ENCODE measurements around the gene MAGI2.
"Not testable (repeated sequence)": the region's sequence is repeated elsewhere in the genome, so short reads cannot be mapped to it uniquely, and the experiment has no call there.

The MAGI2 gene

GRCh38 chr7:78301407-78301806 lies 1152.1 kb downstream of the MAGI2 start:
- DNase-seq (ENCODE audit: low read depth, low spot score), result peak; percentile 67

- no peak for DNase-seq (ENCODE audit: low read depth, low spot score)
Measured at GRCh38 chr7:78299088-78299487, 1154.4 kb downstream of the MAGI2 start.

- peak; percentile 55 for DNase-seq (ENCODE audit: low read depth, low spot score)
Measured at GRCh38 chr7:78296644-78297371, 1156.7 kb downstream of the MAGI2 start.

GRCh38 chr7:78296046-78296597 lies 1157.3 kb downstream of the MAGI2 start:
- DNase-seq (ENCODE audit: low read depth, low spot score), result peak; percentile 20

- DNase-seq (ENCODE audit: low read depth, low spot score), result peak; percentile 35
Measured at GRCh38 chr7:78289471-78289870, 1164.0 kb downstream of the MAGI2 start.

GRCh38 chr7:78284945-78285344 lies 1168.5 kb downstream of the MAGI2 start:
- DNase-seq (ENCODE audit: low read depth, low spot score), result no peak

- no peak for DNase-seq (ENCODE audit: low read depth, low spot score)
Measured at GRCh38 chr7:78280276-78280675, 1173.2 kb downstream of the MAGI2 start.

GRCh38 chr7:78279457-78279856 lies 1174.0 kb downstream of the MAGI2 start:
- no peak for DNase-seq (ENCODE audit: low read depth, low spot score)

GRCh38 chr7:78279032-78279431 lies 1174.4 kb downstream of the MAGI2 start:
- peak; percentile 68 for DNase-seq (ENCODE audit: low read depth, low spot score)

GRCh38 chr7:78267141-78267540 lies 1186.3 kb downstream of the MAGI2 start:
- DNase-seq (ENCODE audit: low read depth, low spot score), result no peak

- no peak for DNase-seq (ENCODE audit: low read depth, low spot score)
Measured at GRCh38 chr7:78265486-78265885, 1188.0 kb downstream of the MAGI2 start.

GRCh38 chr7:78265071-78265470 lies 1188.4 kb downstream of the MAGI2 start:
- DNase-seq (ENCODE audit: low read depth, low spot score), result no peak

GRCh38 chr7:78264105-78264504 lies 1189.4 kb downstream of the MAGI2 start:
- DNase-seq (ENCODE audit: low read depth, low spot score), result no peak

GRCh38 chr7:78261739-78262138 lies 1191.7 kb downstream of the MAGI2 start:
- DNase-seq (ENCODE audit: low read depth, low spot score), result no peak

- no peak for DNase-seq (ENCODE audit: low read depth, low spot score)
Measured at GRCh38 chr7:78261302-78261701, 1192.2 kb downstream of the MAGI2 start.

GRCh38 chr7:78260826-78261225 lies 1192.6 kb downstream of the MAGI2 start:
- DNase-seq (ENCODE audit: low read depth, low spot score), result no peak

- DNase-seq (ENCODE audit: low read depth, low spot score), result no peak
Measured at GRCh38 chr7:78254726-78255055, 1198.8 kb downstream of the MAGI2 start.

GRCh38 chr7:78253850-78254725 lies 1199.4 kb downstream of the MAGI2 start:
- DNase-seq (ENCODE audit: low read depth, low spot score), result no peak

- DNase-seq (ENCODE audit: low read depth, low spot score), result no peak
Measured at GRCh38 chr7:78248867-78249266, 1204.6 kb downstream of the MAGI2 start.

- no peak for DNase-seq (ENCODE audit: low read depth, low spot score)
Measured at GRCh38 chr7:78247910-78248689, 1205.4 kb downstream of the MAGI2 start.

GRCh38 chr7:78240179-78240578 lies 1213.3 kb downstream of the MAGI2 start:
- not testable (repeated sequence) for DNase-seq (ENCODE audit: low read depth, low spot score)

- no peak for DNase-seq (ENCODE audit: low read depth, low spot score)
Measured at GRCh38 chr7:78234634-78235033, 1218.8 kb downstream of the MAGI2 start.
